GM18502 (cell line): ENCODE results near the gene JAG1.
"Not testable (repeated sequence)": the region's sequence is repeated elsewhere in the genome, so short reads cannot be mapped to it uniquely, and the experiment has no call there.

Source experiments
- ATAC-seq: cut with Tn5 transposase; IDR thresholded peaks from one replicate; pipeline ENCODE4 v1.9.1; 2021; ENCODE audit warnings: mild to moderate bottlenecking; ENCODE audit not compliant: unreplicated experiment, poor library complexity

JAG1 gene

GRCh38 chr20:10619427-10619826 is 54.4 kb downstream of the JAG1 start:
- ATAC-seq = no peak

- no peak for ATAC-seq
These were observed 55.1 kb downstream of the JAG1 start for GRCh38 chr20:10618611-10619245.

- not testable (repeated sequence) for ATAC-seq
These were observed 56.2 kb downstream of the JAG1 start for GRCh38 chr20:10617549-10618133.

GRCh38 chr20:10616212-10616611 is 57.6 kb downstream of the JAG1 start:
- ATAC-seq = no peak

GRCh38 chr20:10613911-10614310 is 59.9 kb downstream of the JAG1 start:
- no peak for ATAC-seq

- ATAC-seq = not testable (repeated sequence)
These were observed 60.4 kb downstream of the JAG1 start for GRCh38 chr20:10613426-10613825.

- ATAC-seq = peak; percentile 94
These were observed 62.4 kb downstream of the JAG1 start for GRCh38 chr20:10611357-10611756.

GRCh38 chr20:10610251-10610650 is 63.5 kb downstream of the JAG1 start:
- no peak for ATAC-seq

- no peak for ATAC-seq
These were observed 64.0 kb downstream of the JAG1 start for GRCh38 chr20:10609770-10610169.

GRCh38 chr20:10609276-10609675 is 64.5 kb downstream of the JAG1 start:
- ATAC-seq = no peak

GRCh38 chr20:10605547-10606195 is 68.1 kb downstream of the JAG1 start:
- ATAC-seq = no peak

- no peak for ATAC-seq
These were observed 68.8 kb downstream of the JAG1 start for GRCh38 chr20:10604865-10605440.

- no peak for ATAC-seq
These were observed 69.6 kb downstream of the JAG1 start for GRCh38 chr20:10603971-10604864.

GRCh38 chr20:10603378-10603777 is 70.4 kb downstream of the JAG1 start:
- no peak for ATAC-seq

- ATAC-seq = no peak
These were observed 71.5 kb downstream of the JAG1 start for GRCh38 chr20:10602221-10602871.

GRCh38 chr20:10597637-10598036 is 76.2 kb downstream of the JAG1 start:
- no peak for ATAC-seq

- ATAC-seq = no peak
These were observed 77.1 kb downstream of the JAG1 start for GRCh38 chr20:10596710-10597121.

GRCh38 chr20:10595985-10596384 is 77.8 kb downstream of the JAG1 start:
- ATAC-seq = no peak

GRCh38 chr20:10595266-10595665 is 78.5 kb downstream of the JAG1 start:
- ATAC-seq = no peak

GRCh38 chr20:10594296-10594868 is 79.4 kb downstream of the JAG1 start:
- ATAC-seq = no peak
